SHP77 (cell line): ENCODE data around the gene RFTN1.

Experiments used
- DNase-seq, 2 experiments: peaks; one replicate each; lab custom pipeline; 2025; lab: John Stamatoyannopoulos, UW

Gene RFTN1

DNA sequence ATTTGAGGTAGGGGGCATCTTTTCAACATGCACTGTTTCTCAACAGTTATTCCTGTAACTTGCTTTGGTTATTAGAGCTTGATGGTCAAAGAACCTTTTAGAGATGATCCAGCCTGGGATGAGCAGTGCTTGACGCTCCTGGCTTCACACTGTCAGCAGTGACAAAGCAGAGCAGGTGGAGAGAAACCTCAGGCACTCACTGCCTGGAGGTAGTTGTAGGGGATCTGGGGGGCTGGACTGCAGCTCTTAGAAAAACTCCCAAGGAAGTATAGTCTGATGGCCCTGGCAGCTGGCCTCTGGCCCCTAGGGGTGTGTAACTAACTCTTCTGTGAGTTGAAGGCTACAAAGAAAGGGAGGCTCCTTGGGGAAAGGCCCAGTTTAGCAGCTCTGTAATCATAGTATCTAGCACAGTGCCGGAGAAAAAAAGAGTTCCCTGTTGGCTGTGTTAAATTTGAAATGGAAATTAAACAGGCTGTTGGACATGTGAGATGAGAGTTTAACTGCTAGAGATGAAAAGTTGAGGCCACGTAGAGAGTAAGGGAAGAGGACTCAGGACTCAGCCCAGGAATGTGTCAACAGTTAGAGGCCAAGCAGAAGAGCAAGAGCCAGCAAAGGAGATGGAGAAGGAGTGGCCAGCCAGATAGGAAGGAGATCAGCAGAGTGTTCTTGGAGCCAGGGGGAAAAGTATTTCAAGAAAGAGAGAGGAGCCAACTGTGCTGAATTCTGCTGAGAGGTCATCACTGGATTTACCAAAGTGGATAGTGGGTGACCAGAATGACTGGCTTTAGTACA, 234.3 kb downstream of the RFTN1 start:
- no peak for DNase-seq

GRCh38 chr3:16277471-16277870, 236.0 kb downstream of the RFTN1 start:
- no peak for DNase-seq

- DNase-seq: no peak
Observed at GRCh38 chr3:16273867-16274266, 239.6 kb downstream of the RFTN1 start.

- DNase-seq: no peak
Observed at GRCh38 chr3:16272588-16272987, 240.9 kb downstream of the RFTN1 start.

GRCh38 chr3:16270855-16271254, 242.6 kb downstream of the RFTN1 start:
- DNase-seq: no peak

DNA sequence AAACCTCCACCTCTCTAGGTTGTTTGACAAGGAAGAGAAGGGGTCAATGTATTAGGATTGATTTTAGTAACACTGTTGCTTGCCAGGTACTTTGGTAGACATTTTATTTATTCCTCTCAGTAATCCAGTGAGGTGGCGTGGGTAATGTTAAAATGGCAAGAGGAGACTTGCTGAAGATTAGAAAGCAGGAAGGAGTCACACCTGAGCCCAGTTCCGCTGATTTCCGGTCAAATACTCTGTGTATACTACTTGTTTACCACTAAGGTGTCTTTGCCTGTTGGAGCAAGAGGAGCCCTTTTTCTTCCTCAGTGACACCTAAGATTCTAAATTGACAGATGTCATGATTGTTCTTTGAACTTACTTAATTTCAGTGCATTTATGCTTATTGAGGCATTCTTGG, 246.8 kb downstream of the RFTN1 start:
- no peak for DNase-seq
